Measurements from ENCODE around the gene FAM241B. TPM values are rescaled to one million over a fixed set of nuclear protein-coding genes. Genes with fewer than 3 reads are reported as not detected.

FAM241B gene
- total RNA-seq, 8 experiments from 2014 or later: 0.51 to 59.5 (median 24.5) TPM

GRCh38 chr10:69636273-69636575, 6.2 kb downstream of the FAM241B start:
- no peak for ATAC-seq (replicated peaks in 6 of 8)
- no peak overlapping the region for H3K4me3 ChIP-seq
- in situ Hi-C loops (cut with MboI; ENCODE audit: low pct_unique_long_range_greater_than_20kb in 2 of 9, low sequenced_read_pairs in 9 of 9, unreplicated experiment in 9 of 9): loop anchor here in 7 of 9 experiments (5.0 to 25.0 kb wide), 8 partner anchors 119 to 424 kb away; partner anchors contain the start of genes TACR2 (in 5 of the 7) and HKDC1 (in 1 of the 7)
- 0 to 95% (median 67%) methylated on average over 1 to 2 of the region's 5 CpGs; no CpG with 5 or more reads in 7 of the 10 experiments for WGBS, 10 experiments
- peaks cover 10 to 18% of the 10 kb centered on the region in 2 donors for H3K4me1 ChIP-seq (replicated peaks in 1 of 2)
- no peak overlapping the region for H3K27ac ChIP-seq

GRCh38 chr10:69636626-69637605, 6.9 kb downstream of the FAM241B start:
- in situ Hi-C loops (cut with MboI; ENCODE audit: low pct_unique_long_range_greater_than_20kb in 2 of 9, low sequenced_read_pairs in 9 of 9, unreplicated experiment in 9 of 9): loop anchor here in 7 of 9 experiments (5.0 to 25.0 kb wide), 8 partner anchors 120 to 425 kb away; partner anchors contain the start of genes TACR2 (in 5 of the 7) and HKDC1 (in 1 of the 7)
- peak in 3 of 8 experiments; percentile 8 to 51 (median 15) for ATAC-seq (replicated peaks in 6 of 8)

DNA sequence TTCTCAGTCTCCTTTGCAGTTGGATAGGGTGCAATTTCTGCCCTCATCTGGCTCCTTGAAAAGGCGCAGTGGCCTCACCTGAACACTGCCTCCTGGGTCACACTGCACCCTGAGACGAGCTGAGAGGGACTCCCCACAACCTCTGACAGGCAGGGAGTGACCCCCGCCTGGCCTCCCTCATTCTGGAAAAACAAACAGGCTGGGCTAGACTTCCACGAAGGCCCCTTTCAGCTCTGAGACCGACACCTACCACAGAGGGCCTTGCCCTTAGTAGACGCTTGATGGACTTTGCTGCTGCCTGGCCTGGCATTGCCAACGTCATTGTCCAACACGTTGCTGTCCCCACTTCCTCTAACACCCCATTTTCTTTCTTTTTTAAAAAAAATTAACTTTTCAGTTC, 8.6 kb downstream of the FAM241B start:
- Histone ChIP-seq H3K27ac (no peak overlapping the region), H3K4me3 (no peak overlapping the region), H3K4me1 (replicated peaks in 1 of 2) (peaks cover 5 to 15% of the 10 kb centered on the region in 2 donors)
- ATAC-seq (replicated peaks in 6 of 8): no peak
- WGBS, 10 experiments: 27 to 100% (median 80%) methylated on average over 1 to 6 of the region's 8 CpGs; no CpG with 5 or more reads in 3 of the 10 experiments
- in situ Hi-C loops (cut with MboI; ENCODE audit: low pct_unique_long_range_greater_than_20kb in 2 of 9, low sequenced_read_pairs in 9 of 9, unreplicated experiment in 9 of 9): loop anchor here in 7 of 9 experiments (5.0 to 25.0 kb wide), 8 partner anchors 121 to 426 kb away; partner anchors contain the start of genes TACR2 (in 5 of the 7) and HKDC1 (in 1 of the 7)

More at GRCh38 chr10:69636626-69637605, 6.9 kb downstream of the FAM241B start:
- WGBS, 10 experiments: 8 to 70% (median 59%) methylated on average over 1 to 7 of the region's 10 CpGs; no CpG with 5 or more reads in 3 of the 10 experiments
- no peak overlapping the region for H3K4me3 ChIP-seq
- no peak overlapping the region for H3K27ac ChIP-seq
- peaks cover 5 to 15% of the 10 kb centered on the region in 2 donors for H3K4me1 ChIP-seq (replicated peaks in 1 of 2)

- H3K4me3 ChIP-seq: no peak overlapping the region
- H3K27ac ChIP-seq: no peak overlapping the region
- peaks cover 8 to 15% of the 10 kb centered on the region in 2 donors for H3K4me1 ChIP-seq (replicated peaks in 1 of 2)
- 0 to 50% (median 36%) methylated on average over 1 to 7 of the region's 11 CpGs; no CpG with 5 or more reads in 3 of the 10 experiments for WGBS, 10 experiments
- in situ Hi-C loops (cut with MboI; ENCODE audit: low pct_unique_long_range_greater_than_20kb in 2 of 9, low sequenced_read_pairs in 9 of 9, unreplicated experiment in 9 of 9): loop anchor here in 7 of 9 experiments (5.0 to 25.0 kb wide), 8 partner anchors 122 to 427 kb away; partner anchors contain the start of genes TACR2 (in 5 of the 7) and HKDC1 (in 1 of the 7)
- peak; percentile 56 to 90 (median 84) for ATAC-seq (replicated peaks in 6 of 8)
Measured at GRCh38 chr10:69639291-69640195, 9.5 kb downstream of the FAM241B start.

GRCh38 chr10:69640196-69640980, 10.3 kb downstream of the FAM241B start:
- H3K4me3 ChIP-seq: no peak overlapping the region
- peak in 2 of 8 experiments; percentile 22 to 39 for ATAC-seq (replicated peaks in 6 of 8)
- H3K4me1 ChIP-seq (replicated peaks in 1 of 2): peaks cover 16 to 24% of the 10 kb centered on the region in 2 donors
- WGBS, 10 experiments: 0 to 79% (median 45%) methylated on average over 1 to 8 of the region's 9 CpGs; no CpG with 5 or more reads in 1 of the 10 experiments
- in situ Hi-C loops (cut with MboI; ENCODE audit: low pct_unique_long_range_greater_than_20kb in 2 of 9, low sequenced_read_pairs in 9 of 9, unreplicated experiment in 9 of 9): loop anchor here in 7 of 9 experiments (25.0 kb wide), 5 partner anchors 128 to 428 kb away; partner anchors contain the start of genes TACR2 (in 4 of the 7) and HKDC1 (in 1 of the 7)
- H3K27ac ChIP-seq: no peak overlapping the region

DNA sequence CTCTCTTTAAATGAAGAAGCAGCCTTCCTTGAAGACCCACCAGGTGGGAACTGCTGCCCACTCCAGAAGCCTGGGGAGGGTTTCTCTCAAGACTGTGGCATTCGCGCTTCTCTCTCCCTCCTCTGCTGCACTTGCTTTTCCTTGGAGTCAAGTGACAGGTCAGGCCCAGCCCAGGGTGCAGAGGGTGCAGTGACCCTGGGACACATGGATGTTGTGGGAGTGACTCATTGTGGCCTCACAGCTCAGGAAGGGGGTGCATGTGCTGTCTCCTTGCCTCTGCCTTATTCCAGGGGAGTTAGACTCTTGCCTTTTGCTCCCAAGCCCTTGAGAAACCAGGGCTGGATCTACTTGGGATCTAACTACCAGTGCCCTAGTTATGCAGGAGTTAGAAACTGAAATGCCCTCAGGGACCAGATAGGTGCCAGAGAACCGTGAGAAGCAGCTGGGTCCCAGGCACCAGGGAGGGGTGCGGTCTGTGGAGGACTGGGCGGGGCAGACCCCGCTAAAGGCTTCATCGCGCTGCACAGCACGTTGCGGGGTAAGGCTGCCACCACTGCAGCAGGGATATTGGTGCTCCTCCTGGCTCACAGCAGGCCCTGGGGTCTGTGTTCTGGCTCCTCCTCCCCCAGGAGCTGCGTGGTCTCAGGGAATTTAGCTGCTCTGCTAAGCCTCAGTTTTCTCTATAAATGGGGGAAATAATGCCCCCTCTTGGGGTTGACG, 11.4 kb downstream of the FAM241B start:
- Histone ChIP-seq H3K4me3 (no peak overlapping the region), H3K27ac (no peak overlapping the region), H3K4me1 (replicated peaks in 1 of 2) (peaks cover 27 to 34% of the 10 kb centered on the region in 2 donors)
- in situ Hi-C loops (cut with MboI; ENCODE audit: low pct_unique_long_range_greater_than_20kb in 2 of 9, low sequenced_read_pairs in 9 of 9, unreplicated experiment in 9 of 9): loop anchor here in 7 of 9 experiments (25.0 kb wide), 5 partner anchors 129 to 429 kb away; partner anchors contain the start of genes TACR2 (in 4 of the 7) and HKDC1 (in 1 of the 7)
- ATAC-seq (replicated peaks in 6 of 8): peak in 3 of 8 experiments; percentile 12 to 31 (median 23)
- WGBS, 10 experiments: 0 to 100% (median 79%) methylated on average over 1 to 5 of the region's 12 CpGs; no CpG with 5 or more reads in 1 of the 10 experiments

GRCh38 chr10:69642747-69643146, 12.7 kb downstream of the FAM241B start:
- no peak for ATAC-seq (replicated peaks in 6 of 8)
- WGBS, 10 experiments: 52 to 100% (median 80%) methylated on average over 1 to 5 of the region's 5 CpGs; no CpG with 5 or more reads in 3 of the 10 experiments
- in situ Hi-C loops (cut with MboI; ENCODE audit: low pct_unique_long_range_greater_than_20kb in 2 of 9, low sequenced_read_pairs in 9 of 9, unreplicated experiment in 9 of 9): loop anchor here in 7 of 9 experiments (25.0 kb wide), 5 partner anchors 130 to 430 kb away; partner anchors contain the start of genes TACR2 (in 4 of the 7) and HKDC1 (in 1 of the 7)
- Histone ChIP-seq H3K4me3 (no peak overlapping the region), H3K27ac (no peak overlapping the region), H3K4me1 (replicated peaks in 1 of 2) (peaks cover 40 to 42% of the 10 kb centered on the region in 2 donors)

- peaks cover 36 to 41% of the 10 kb centered on the region in 2 donors for H3K4me1 ChIP-seq (replicated peaks in 1 of 2)
- in situ Hi-C loops (cut with MboI; ENCODE audit: low pct_unique_long_range_greater_than_20kb in 2 of 9, low sequenced_read_pairs in 9 of 9, unreplicated experiment in 9 of 9): loop anchor here in 7 of 9 experiments (25.0 kb wide), 5 partner anchors 132 to 432 kb away; partner anchors contain the start of genes TACR2 (in 4 of the 7) and HKDC1 (in 1 of the 7)
- ATAC-seq (replicated peaks in 6 of 8): peak in 1 of 8 experiments; percentile 35
- H3K27ac ChIP-seq: no peak overlapping the region
- 0 to 100% (median 65%) methylated on average over 1 to 5 of the region's 16 CpGs for WGBS, 10 experiments
- no peak overlapping the region for H3K4me3 ChIP-seq
Measured at GRCh38 chr10:69643779-69644657, 14.0 kb downstream of the FAM241B start.

- in situ Hi-C loops (cut with MboI; ENCODE audit: low pct_unique_long_range_greater_than_20kb in 2 of 9, low sequenced_read_pairs in 9 of 9, unreplicated experiment in 9 of 9): loop anchor here in 7 of 9 experiments (25.0 kb wide), 5 partner anchors 132 to 432 kb away; partner anchors contain the start of genes TACR2 (in 4 of the 7) and HKDC1 (in 1 of the 7)
- 0 to 45% (median 24%) methylated on average over 1 to 7 of the region's 13 CpGs; no CpG with 5 or more reads in 4 of the 10 experiments for WGBS, 10 experiments
Measured at GRCh38 chr10:69644658-69645295, 14.7 kb downstream of the FAM241B start.

More at GRCh38 chr10:69644658-69645295, 14.7 kb downstream of the FAM241B start:
- peak; percentile 16 to 88 (median 40) for ATAC-seq (replicated peaks in 6 of 8)
- Histone ChIP-seq H3K27ac (peak overlapping the region; percentile 35 to 66), H3K4me1 (replicated peaks in 1 of 2) (peaks cover 37 to 40% of the 10 kb centered on the region in 2 donors), H3K4me3 (no peak overlapping the region)

All from motor neuron (in vitro differentiated cells).